Peyer's patch (tissue), 4 donors: ENCODE results near the gene AGGF1. TPM values are rescaled to one million over a fixed set of nuclear protein-coding genes. Genes with fewer than 3 reads are reported as not detected.

ENCODE experiments used
- DNase-seq, 3 donors: peaks; one replicate each; pipeline ENCODE4 v3.0.0-alpha.2; 2017 to 2019
- H3K27ac ChIP-seq, 4 donors: fragments of 200-600 bp; sonication (generic); one replicate each; pipeline ENCODE4 v1.5.1; 2016 to 2019
- H3K27me3 ChIP-seq, 2 donors: fragments of 200-600 bp; sonication (generic); one replicate each; pipeline ENCODE4 v1.5.1; 2019
- H3K36me3 ChIP-seq, 3 donors: fragments of 200-600 bp; sonication (generic); one replicate each; pipeline ENCODE4 v1.5.1; 2016 to 2019
- H3K4me1 ChIP-seq, 4 donors: fragments of 200-600 bp; sonication (generic); one replicate each; pipeline ENCODE4 v1.5.1; 2016 to 2019
- H3K4me3 ChIP-seq, 4 donors: fragments of 200-600 bp; sonication (generic); 1 replicate in 3 of 4; 2 replicates in 1 of 4; pipeline ENCODE4 v1.5.1; 2016 to 2019; ENCODE audit warnings: mild to moderate bottlenecking in 1 of 4
- H3K9me3 ChIP-seq, 4 donors: fragments of 200-600 bp; sonication (generic); one replicate each; pipeline ENCODE4 v1.5.1; 2016 to 2019; ENCODE audit warnings: mild to moderate bottlenecking in 1 of 4
- POLR2A ChIP-seq, 2 donors: fragments of 450-650 bp; IDR thresholded peaks; one replicate each; pipeline ENCODE4 v1.5.1; 2017; ENCODE audit warnings: antibody characterized with exemption in 2 of 2, mild to moderate bottlenecking in 2 of 2, moderate library complexity in 2 of 2
- total RNA-seq, 4 donors: library from RNA; depleted of rRNA; stranded (reverse); fragments of >200 nt; gene quantifications; one replicate each; pipeline ENCODE4 v1.1.0, GENCODE V29; 2016
- TF ChIP-seq, protein P1 (sequence below), 6 experiments: fragments of 450-650 bp in 4 of 6; fragments of 200-600 bp in 2 of 6; sonication (generic) in 1 of 6; IDR thresholded peaks; one replicate each; pipeline ENCODE4 v1.5.1; 2017 to 2019; ENCODE audit warnings: antibody characterized with exemption in 6 of 6, mild to moderate bottlenecking in 3 of 6, moderate library complexity in 1 of 6

Gene AGGF1
- total RNA-seq, 4 donors from 2014 or later: 45.0 to 52.4 (median 49.6) TPM

DNA sequence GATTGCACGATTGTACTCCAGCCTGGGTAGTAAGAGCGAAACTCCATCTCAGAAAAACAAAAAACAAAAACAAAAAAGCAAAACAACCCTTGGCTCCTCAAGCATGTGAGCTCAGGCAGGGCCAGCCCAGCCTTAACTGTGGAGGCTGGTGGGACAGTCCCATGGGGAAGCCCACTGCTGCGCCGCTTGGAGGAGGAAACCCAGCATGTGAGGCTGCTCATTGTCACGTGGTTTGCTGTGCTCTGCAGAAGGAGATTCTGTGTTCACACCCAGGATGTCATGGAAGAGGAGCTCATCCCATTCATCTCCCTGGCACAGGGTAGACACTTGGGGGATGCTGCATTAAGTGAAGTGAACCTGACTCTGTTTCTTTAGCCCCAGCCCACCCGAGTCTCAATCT is 52.9 kb downstream of the AGGF1 start:
- Histone ChIP-seq H3K4me3 (no peak overlapping the region), H3K27me3 (no peaks in the 10 kb centered on the region), H3K27ac (no peak overlapping the region), H3K36me3 (no peaks in the 10 kb centered on the region), H3K4me1 (peaks cover 0 to 14% (median 0%) of the 10 kb centered on the region in 4 donors), H3K9me3 (no peaks in the 10 kb centered on the region)
- DNase-seq: no peak
- TF ChIP-seq POLR2A (IDR thresholded peaks at IDR 0.05): no peak
- TF ChIP-seq, protein P1, sequence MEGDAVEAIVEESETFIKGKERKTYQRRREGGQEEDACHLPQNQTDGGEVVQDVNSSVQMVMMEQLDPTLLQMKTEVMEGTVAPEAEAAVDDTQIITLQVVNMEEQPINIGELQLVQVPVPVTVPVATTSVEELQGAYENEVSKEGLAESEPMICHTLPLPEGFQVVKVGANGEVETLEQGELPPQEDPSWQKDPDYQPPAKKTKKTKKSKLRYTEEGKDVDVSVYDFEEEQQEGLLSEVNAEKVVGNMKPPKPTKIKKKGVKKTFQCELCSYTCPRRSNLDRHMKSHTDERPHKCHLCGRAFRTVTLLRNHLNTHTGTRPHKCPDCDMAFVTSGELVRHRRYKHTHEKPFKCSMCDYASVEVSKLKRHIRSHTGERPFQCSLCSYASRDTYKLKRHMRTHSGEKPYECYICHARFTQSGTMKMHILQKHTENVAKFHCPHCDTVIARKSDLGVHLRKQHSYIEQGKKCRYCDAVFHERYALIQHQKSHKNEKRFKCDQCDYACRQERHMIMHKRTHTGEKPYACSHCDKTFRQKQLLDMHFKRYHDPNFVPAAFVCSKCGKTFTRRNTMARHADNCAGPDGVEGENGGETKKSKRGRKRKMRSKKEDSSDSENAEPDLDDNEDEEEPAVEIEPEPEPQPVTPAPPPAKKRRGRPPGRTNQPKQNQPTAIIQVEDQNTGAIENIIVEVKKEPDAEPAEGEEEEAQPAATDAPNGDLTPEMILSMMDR (IDR thresholded peaks at IDR 0.05): no peak

DNA sequence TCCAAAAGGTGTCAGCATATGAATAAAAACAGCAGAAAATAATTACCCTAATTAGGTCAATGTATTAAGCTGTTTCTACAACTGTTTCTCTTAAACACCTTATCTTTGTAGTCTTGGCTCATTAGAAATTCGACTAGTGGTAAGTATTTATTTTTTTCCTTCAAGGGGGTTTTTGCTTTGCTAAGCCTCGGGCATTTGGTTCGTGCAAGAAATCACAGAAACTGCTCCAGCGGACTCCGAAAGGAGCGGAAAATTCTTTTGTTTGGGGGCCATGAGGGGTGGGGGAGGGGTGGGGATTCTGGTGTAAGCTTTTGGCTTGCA is 56.1 kb downstream of the AGGF1 start:
- no peaks in the 10 kb centered on the region for H3K27me3 ChIP-seq
- no peak for TF ChIP-seq POLR2A (IDR thresholded peaks at IDR 0.05)
- peak overlapping the region; percentile 56 to 88 (median 68) for H3K4me3 ChIP-seq
- no peaks in the 10 kb centered on the region for H3K36me3 ChIP-seq
- H3K9me3 ChIP-seq: no peaks in the 10 kb centered on the region
- DNase-seq: no peak
- peaks cover 0 to 19% (median 0%) of the 10 kb centered on the region in 4 donors for H3K4me1 ChIP-seq
- peak overlapping the region; percentile 68 to 93 (median 84) for H3K27ac ChIP-seq

DNA sequence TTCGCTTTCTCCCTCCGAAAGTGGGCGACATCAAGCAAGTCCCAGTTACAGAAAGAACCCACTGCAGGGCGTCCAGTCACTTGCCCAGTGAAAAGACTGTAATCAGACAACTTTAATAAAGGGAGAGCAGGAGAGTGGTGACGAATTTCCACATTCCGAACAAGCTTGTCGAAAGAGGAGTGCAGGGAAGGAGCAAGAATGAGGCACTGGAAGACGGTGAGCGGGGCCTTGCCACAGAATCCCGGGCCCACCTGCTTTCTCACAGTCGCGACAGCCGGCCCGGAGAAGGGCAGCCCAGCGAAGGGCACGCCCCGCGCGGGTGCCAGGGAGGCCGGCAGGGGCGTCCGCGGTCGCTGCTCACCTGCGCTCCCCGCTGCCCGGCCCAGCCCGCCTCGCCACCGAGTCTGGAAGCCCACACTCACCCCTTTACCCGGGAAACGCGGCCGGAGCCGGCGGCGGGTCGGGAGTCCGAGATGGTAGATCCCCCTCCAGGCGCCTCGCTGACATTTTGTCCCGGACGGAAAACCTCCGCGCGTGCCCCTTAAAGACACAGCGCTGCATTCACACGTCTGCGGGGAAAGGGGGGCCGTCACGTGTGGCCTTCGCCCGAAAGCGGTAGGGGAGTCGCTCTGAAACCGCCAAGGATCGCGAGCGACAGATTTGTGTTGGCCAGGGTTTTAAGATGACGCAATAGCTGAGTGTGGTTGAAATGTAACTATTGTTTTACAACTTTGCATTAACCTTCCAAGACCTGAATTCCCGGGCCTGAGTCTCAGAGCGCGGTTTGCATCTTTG is 56.7 kb downstream of the AGGF1 start, which contains the start of gene ZBED3:
TSS of gene ZBED3 (minus strand) at position 597 of the 795 bp plus-strand sequence. CDS start 9,407 bp downstream, outside the sequence.
- H3K27ac ChIP-seq: peak within 1 kb of the TSS; percentile 68 to 93 (median 84)
- peaks cover 0 to 19% (median 0%) of the 10 kb centered on the region in 4 donors for H3K4me1 ChIP-seq
- no peaks in the 10 kb centered on the region for H3K27me3 ChIP-seq
- H3K9me3 ChIP-seq: no peaks in the 10 kb centered on the region
- H3K4me3 ChIP-seq: peak within 1 kb of the TSS; percentile 56 to 88 (median 68)
- H3K36me3 ChIP-seq: no peaks in the 10 kb centered on the region
- TF ChIP-seq POLR2A (IDR thresholded peaks at IDR 0.05): no peak
- TF ChIP-seq, protein P1 (IDR thresholded peaks at IDR 0.05): peak in 4 of 6 experiments; percentile 8 to 40 (median 31)
- DNase-seq: peak; percentile 66 to 85 (median 81)

DNA sequence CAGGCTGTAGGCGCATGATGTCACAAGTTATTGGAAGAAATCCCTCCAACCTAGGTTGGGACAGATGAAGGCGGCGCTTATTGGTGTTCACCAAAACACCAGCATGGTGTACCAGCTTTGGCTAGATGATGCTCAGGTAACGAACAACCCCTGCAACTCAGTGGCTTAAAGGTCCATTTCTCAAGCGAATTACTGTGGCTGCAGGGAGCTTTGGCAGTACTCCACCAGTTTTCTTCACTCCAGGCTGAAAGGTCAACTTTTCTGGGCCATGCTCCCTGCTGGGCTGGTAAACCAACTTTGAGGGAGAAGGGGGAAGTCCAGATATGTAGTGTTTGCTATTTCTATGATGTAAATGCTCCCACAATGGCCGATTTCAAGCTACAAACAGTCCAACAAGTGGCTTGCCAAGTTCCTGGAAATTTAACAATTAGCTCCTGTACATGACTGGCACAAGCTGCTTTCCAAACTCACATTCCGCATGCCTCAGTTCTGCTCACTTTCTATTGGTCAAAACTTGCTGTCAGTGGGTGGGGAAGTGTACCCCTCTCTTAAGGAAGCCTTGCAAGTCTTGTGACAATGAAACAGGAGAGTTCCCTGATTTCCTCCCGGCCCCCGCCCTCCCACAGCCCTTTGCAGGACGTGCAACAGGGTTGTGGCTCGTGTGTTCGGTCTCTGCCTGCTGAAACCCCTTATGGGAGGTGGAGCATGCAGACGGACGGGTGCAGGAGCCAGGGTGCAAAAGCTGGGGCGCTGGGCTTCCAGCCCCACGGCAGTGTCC is 57.5 kb downstream of the AGGF1 start:
- no peaks in the 10 kb centered on the region for H3K36me3 ChIP-seq
- H3K4me3 ChIP-seq: peak overlapping the region; percentile 56 to 88 (median 68)
- TF ChIP-seq POLR2A (IDR thresholded peaks at IDR 0.05): no peak
- TF ChIP-seq, protein P1 (IDR thresholded peaks at IDR 0.05): no peak
- H3K4me1 ChIP-seq: peaks cover 0 to 19% (median 0%) of the 10 kb centered on the region in 4 donors
- peak overlapping the region; percentile 68 to 93 (median 84) for H3K27ac ChIP-seq
- H3K27me3 ChIP-seq: no peaks in the 10 kb centered on the region
- no peak for DNase-seq
- no peaks in the 10 kb centered on the region for H3K9me3 ChIP-seq

DNA sequence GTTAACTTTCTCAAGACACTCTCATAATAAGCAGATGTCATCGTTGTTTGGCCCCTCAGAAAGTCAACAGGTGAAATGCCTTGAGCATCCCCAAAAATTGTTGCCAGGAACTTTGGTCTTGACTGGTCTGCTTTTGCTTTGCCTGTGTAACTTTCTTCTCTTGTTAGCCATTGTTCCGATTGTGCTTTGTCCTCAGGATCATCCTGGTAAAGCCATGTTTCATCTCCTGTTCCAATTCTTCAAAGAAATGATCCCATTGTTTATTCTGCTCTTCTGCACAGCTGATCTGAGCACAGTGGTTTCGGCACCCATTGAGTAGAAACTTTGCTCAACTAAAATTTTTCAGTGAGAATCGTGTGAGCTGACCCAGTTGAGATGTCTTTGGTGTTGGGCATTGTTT is 65.0 kb downstream of the AGGF1 start:
- H3K4me1 ChIP-seq: no peaks in the 10 kb centered on the region
- H3K27ac ChIP-seq: no peak overlapping the region
- no peak overlapping the region for H3K4me3 ChIP-seq
- TF ChIP-seq, protein P1 (IDR thresholded peaks at IDR 0.05): no peak
- TF ChIP-seq POLR2A (IDR thresholded peaks at IDR 0.05): no peak
- H3K9me3 ChIP-seq: no peaks in the 10 kb centered on the region
- H3K36me3 ChIP-seq: no peaks in the 10 kb centered on the region
- no peak for DNase-seq
- no peaks in the 10 kb centered on the region for H3K27me3 ChIP-seq

DNA sequence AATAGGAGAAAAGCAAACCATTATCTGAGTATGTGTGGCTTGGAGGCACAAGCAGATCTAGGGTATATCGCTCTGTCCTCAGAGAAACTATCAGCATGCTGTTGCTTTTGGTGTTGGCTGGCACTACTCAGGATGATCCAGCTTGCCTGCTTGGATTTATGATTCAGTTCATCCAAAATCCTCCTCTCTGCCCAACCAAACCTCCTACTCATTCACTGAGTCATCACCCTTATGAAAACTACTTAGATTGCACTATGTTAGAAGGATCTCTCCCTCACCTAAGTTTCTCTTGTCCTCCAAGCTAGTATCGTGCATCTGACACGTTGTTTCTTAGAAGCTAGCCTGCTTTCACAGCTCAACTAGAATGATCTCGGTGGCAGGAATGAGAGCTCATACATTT is 71.1 kb downstream of the AGGF1 start:
- H3K9me3 ChIP-seq: no peaks in the 10 kb centered on the region
- no peaks in the 10 kb centered on the region for H3K36me3 ChIP-seq
- TF ChIP-seq, protein P1 (IDR thresholded peaks at IDR 0.05): no peak
- TF ChIP-seq POLR2A (IDR thresholded peaks at IDR 0.05): no peak
- no peaks in the 10 kb centered on the region for H3K27me3 ChIP-seq
- no peak for DNase-seq
- no peak overlapping the region for H3K4me3 ChIP-seq
- H3K27ac ChIP-seq: no peak overlapping the region
- no peaks in the 10 kb centered on the region for H3K4me1 ChIP-seq
